GM18870 (cell line): ENCODE data around the gene FAM9C.

Experiments used
- ATAC-seq: cut with Tn5 transposase; IDR thresholded peaks from one replicate; pipeline ENCODE4 v1.9.1; 2021; ENCODE audit warnings: moderate library complexity; ENCODE audit not compliant: unreplicated experiment

FAM9C gene

DNA sequence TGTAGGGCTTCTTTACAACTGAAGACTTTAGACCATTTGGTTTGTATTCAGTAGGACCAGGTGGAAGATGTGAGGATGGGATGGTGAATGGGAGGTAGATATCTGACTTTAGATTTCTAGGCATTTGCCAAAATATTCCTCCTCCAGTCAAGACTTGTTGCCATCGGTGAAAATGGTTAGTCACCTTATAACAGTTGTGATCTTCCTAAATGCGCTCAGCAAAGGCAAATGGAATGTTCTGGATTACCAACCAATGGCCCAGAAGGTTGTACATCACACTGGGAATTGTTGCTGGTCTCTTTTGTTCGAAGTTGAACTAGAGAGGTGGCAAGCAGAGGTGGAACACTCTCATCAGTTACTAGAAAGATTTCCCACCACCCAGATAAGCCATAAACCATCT lies 35.6 kb downstream of the FAM9C start:
- no peak for ATAC-seq

DNA sequence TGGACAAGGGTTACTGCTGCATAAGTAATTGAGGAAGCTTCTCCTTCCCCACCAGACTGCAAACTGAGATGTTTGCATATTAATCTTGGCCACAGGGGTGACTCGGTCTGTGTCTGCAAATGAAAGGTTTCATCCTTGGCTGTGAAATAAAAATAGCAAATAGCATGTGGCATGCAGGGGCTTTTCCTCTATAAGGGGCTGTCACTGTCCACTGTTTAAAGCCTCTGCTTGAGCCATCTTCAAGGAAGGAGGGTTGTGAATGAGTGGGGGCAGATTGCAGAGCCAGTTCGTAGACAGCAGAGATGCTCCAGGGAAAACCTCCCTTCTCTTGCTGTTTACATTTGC lies 36.3 kb downstream of the FAM9C start:
- ATAC-seq = no peak

DNA sequence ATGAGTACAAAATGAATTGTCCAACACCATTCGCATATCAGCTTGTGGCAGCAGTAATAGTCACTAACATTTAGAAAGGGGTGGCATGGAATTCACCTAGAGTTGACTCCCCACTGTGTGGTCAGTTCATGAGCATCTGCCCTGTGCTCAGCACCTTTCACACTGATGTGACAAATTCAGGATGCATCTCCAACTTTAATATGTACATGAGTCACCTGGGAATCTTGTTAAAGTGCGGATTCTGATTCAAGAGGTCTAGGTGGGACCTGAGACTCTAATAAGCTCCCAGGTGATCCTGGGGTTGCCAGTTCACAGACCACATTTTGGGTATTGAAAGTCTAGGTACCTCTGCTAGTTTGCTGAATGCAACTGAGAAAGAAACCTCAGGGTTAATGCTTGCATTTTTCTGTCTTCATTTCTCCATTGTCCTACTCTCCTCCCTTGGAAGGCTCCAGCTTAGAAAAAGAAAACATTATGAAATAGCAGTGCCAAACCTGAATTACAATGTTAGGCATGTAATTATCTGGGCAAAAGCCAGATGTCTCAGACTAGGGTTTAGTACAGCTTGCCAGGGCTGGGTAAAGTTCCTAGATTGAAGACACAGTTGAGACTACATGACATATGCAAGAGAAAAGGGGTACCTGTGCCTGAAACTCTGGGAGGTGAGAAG lies 36.8 kb downstream of the FAM9C start:
- no peak for ATAC-seq

DNA sequence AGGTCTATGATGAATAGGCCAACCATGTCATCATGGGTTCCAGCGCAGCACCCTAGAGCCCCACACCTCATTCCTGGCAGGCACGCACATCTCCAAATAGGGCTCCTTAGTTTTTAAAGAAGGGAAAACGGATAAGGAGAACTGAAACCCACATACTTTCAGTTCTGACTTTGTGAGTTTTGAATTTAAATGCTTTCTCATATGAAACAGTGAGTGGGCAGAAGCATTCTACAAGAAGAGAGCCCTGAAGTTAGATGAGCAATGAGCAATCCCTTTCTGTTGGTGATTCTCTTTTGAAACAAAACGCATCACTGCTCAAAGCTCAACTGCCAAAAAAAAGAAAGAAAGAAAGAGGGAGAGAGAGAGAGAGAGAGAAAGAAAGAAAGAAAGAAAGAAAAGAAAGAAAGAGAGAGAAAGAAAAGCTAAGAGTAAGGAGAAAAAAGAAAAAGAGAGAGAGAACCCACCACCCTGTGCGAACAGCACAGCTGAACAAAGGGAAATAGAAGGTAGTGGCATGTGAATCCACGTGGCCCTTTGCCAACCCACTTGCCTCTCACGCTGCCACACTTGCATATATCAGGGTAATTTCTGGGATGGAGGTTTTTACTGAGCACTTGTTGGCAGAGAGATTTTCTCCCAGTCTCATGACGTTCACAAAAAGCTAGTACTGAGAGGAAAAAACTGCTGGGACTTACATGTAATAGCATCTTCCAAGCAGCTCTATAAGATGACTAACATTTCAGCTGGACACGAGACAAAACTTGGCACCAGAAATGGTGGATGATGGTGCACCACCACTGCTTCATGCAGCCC lies 38.6 kb downstream of the FAM9C start:
- peak; percentile 59 for ATAC-seq

DNA sequence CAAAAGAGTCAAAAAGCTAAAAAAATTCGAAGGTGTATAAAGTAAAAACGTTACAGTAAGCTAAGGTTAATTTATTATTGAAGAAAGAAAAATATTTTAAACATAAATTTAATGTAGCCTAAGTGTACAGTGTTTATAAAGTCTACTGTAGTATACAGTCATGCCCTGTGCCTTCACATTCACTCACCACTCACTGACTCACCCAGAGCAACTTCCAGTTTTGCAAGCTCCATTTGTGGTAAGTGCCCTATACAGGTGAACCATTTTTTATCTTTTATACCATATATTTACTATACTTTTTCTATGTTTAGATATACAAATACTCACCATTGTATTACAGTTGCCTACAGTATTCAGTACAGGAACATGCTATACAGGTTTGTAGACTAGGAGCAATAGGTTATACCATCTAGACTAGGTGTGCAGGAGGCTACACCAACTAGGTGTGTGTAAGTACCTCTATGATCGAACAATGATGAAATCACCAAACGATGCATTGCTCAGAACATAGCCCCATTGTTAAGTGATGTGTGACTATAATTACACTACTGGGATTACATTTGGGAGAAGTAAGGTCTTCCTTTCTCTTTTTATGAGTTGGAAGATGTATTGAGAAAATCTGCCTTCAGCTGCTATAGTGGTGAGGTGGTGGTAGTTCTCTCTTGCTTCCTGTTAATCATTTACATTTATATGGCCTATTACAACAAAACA lies 42.3 kb downstream of the FAM9C start:
- no peak for ATAC-seq

DNA sequence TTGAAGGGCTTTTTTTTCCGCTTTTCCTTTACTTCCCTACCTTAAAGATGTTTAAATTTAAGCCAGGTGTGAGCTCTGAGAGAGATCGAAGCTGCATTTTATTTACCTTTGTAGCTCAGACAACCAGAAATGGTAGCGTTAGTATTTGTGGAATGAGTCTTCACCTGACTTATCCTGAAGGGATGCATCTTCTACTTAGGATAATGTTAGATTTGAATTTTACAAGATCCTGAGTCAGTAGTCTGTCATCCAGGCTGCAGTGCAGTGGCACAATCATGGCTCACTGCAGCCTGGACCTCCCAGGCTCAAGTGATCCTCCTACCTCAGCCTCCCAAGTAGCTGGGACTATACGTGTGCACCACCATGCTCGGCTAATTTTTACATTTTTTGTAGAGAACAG lies 43.3 kb downstream of the FAM9C start:
- no peak for ATAC-seq

DNA sequence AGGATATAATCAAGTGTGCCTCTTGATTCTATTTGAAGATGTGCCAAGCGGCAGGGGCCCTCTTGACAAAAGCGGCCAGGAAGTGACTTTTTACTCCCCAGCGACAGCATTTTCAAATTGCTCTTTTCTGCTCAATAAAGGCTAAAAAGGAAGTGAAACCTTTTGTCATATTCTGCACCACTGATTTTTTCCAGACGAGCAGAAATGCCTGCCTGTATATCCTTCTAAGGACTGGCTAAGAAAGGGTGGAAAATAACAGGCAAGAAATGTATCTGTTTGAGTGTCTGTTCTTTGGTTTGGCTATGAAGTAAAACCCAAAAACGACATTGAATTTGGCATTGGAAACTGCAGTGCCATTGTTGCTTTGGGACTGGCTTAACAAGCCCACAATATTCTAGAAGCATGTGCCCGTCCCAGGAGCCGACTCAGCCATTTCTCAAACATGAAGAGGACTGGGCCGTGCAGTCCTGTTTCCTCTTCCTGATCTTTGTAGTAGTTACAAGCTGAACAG lies 44.1 kb downstream of the FAM9C start:
- ATAC-seq = peak; percentile 51

DNA sequence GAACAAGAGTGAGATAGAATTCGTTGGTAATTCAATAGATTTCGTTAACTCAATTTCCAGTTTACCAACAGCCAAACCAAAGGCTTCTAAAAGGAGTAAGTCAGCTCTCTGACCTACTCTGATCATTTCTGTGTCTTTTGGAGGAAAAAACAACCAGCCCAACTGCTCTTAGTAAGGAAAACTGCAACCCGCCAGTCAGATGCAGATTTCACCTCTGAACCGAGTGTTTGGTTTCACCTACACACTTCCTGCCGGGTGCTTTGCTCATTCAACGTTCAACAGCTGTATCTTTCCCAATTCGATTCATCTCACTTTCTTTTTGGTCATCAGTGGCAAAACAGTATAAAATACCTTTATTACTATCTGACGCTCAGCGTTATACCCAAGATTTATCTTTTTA lies 45.0 kb downstream of the FAM9C start:
- peak; percentile 53 for ATAC-seq

DNA sequence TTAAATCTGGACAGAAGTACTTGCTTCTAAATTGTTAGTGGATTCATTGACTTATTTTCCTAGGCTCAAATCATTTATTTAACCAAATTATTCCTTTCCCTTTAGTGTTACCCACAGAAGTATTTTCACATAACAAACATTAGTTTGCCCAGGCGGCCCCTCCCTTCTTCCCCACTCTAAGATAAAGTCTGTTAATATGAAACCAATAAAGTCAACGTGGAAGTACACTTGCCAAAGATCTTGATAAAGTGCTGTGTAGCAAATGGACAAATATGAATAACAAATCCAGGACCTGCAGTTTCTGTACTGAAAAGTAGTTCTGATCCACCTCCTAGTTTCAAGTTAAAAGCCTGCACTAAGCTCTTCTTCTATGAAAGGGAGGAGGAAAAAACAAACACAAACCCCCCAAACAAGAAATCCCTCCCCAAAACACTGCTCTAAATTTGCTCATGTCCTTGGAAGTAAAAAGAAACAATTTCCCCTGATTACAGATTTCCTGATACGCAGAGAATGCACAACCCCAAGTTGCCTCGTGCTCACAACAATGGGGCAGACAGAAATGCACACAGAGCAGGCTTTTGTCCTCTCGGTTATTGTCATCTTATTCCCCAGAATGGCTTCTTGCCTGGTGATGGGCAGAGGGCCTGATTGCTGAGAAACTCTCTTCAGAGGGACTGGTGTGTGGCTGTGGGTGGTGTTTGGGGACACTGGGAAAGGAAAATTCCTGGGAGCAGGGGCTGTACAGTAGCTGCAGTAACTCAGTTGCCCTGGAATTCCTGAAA lies 46.3 kb downstream of the FAM9C start:
- no peak for ATAC-seq

DNA sequence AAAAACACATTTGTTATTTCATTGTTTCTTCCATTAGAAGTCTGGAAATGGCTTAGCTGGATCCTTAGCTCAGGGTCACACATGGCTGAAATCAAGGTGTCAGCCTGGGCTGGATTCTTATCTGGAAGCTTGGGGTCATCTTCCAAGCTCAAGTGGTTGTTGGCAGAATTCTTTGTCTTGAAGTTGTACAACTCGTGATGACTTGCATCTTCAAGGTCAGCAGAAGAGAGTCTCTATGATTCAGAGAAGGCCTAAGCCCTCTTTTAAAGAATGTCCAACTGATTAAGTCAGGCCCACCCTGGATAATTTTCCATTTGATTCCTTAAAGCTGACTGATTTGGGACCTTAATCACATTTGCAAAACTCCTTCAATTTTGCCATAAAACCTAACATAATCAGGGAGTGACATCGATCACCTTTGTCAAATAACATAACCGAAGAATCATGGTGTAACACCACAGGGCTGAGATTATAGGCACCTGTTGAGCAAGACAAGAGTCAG lies 47.4 kb downstream of the FAM9C start:
- ATAC-seq = no peak

DNA sequence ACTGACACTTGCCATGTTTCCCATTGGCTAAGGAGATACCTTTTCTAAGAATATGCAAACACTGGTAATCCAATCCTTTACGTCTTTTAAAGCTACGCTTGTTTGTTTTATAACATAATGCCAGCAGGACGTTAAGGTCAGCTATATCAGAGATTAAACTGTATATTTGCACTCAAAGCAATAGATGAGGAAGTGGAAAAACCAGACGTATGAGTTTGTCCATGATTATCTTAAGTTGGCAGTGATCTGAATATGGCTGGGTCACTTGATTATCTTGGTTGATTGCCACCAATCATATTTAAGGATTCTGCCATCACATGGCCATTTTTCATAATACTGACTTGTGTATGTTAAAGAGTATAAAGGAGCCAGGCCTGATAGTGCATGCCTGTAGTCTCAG lies 50.1 kb downstream of the FAM9C start:
- no peak for ATAC-seq

DNA sequence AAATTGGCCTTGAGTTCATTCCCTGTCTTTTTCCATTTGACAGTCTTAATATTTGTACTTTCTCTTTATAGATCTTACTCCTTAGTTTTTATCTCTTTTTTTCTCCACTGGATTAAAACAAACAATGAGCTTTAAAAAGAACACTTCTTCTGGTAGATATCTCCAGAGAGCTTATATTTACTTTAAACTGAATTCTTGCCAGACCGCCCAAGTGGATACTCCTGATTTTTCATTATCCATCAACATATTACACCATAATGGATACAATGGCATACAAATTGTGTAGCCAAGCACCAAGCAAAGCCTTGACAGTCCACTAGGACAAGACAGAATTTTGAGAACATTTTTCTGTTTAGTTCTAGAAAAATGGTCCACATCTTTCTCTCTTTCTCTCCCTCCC lies 50.6 kb downstream of the FAM9C start:
- ATAC-seq = no peak

DNA sequence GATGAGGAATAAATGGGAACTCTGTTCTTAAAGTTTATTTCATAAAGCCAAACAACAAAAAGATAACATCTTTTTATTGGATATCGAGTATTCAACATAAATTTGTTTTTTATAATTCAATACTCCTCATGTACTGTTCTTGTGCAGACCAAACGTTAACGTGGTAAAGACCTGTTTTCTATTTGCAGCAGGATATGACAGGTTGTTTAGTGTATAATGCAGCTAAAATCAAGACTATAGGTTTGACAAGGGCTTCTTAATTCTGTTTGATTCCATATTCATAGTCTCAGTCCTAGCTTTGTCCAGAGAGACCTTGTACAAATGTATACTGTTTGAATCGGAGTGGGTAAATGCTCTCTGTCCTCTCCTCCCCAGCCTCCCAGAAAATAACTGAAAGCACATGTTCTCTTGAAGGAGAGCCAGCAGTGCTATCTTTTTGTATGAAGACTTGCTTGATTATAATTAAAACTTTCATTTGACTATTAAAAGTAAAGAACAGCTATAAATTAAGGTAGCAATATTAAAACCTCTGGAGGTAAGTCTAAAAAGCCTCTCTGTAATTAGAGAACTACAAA lies 51.8 kb downstream of the FAM9C start:
- ATAC-seq = no peak

DNA sequence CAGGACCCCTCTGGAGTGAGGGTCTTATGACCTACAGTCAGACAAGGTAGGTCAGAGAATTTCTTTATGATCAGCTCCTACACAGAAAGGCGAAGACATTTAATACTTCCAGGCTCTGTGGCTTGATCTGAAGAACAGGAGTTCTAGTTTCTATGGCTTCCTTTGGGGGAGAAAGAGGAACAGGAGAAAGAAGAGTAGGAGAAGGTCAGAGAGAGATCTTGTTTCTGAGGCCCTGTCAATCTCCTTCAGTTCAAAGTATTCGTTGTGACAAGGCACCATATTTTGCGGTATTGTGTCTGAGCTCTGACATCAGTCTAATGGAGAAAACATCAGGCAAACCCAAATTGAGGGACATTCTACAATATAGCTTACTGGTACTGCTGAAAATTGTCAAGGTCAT lies 52.8 kb downstream of the FAM9C start:
- ATAC-seq = no peak

DNA sequence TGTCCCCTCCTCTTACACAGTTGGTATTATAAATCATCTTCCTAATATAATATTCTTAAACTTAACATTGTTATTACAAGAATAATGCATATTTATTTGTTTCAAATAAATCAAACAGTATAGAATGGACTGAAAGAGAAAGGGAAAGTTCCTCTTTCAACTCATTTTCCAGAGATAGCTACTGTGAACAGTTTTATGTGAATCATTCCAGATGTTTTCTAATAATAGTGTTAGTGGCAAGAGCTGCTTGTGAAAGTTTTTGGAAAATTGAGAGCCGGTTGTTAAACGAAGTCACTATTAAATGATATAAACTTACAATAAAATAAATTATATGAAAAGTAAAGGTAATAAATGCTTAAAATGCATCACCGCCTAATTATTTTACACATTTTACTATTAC lies 55.0 kb downstream of the FAM9C start:
- no peak for ATAC-seq

DNA sequence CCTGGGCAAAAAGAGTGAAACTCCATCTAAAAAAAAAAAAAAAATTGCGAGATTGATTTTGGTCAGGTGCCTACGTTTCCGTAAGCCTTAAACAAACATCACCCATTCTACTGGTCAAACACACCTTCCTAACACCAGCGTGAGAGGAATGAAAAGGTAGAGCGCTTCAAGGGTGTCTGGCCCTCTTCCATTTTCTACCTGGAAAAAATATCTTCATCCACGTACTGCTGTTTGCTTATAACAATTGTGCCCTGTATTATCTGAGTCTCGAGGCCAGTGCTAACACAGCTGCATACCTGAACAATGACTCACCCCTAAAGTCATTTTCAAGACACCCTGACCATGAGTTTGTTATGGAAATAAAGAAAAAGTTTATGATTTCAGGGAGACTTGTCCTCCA lies 55.6 kb downstream of the FAM9C start:
- no peak for ATAC-seq

DNA sequence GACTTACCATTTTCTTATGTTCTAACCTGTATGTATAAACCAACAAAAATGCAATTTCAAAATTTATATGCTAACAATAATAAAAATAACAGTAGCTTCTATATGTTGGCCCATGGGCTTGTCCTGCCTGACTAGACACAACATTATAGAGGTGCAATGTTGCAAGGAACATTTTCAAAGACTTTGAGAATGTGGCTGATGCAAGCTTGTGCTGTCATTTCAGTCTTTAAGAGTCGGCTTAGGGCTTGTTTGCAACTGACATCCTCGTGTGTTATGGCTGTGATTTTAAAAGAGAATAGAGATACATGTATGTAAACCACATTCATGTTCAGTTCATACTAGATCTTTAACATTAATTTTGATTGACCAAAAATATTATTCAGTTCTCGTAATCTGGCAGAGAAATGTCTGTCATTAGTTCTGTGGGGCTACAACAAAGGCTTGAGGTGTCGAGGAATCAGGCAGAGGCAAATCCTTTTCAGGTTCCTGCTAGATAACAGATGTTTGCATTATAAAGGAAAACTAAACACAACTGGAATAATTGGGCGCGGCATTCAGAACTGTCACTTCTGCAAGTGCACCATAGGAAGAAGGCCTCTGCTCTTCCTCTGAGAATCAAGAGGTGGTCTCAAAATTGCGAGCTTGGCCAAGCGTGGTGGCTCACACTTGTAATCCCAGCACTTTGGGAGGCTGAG lies 56.4 kb downstream of the FAM9C start:
- ATAC-seq = no peak

DNA sequence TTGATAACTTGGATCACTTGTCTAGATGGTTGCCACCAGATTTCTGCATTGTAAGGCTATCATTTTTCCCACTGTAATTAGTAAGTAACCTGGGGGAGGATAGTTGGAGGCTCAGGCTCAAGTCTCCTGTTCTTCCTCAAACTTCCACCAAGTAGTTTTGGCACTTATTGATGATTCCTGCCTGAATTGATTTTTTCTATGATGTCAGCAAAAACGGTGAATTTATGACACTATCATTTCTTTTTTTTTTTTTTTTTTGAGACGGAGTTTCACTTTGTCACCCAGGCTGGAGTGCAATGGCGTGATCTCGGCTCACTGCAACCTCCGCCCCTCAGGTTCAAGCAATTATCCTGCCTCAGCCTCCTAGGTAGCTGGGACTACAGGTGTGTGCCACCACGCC lies 57.1 kb downstream of the FAM9C start:
- ATAC-seq = no peak

DNA sequence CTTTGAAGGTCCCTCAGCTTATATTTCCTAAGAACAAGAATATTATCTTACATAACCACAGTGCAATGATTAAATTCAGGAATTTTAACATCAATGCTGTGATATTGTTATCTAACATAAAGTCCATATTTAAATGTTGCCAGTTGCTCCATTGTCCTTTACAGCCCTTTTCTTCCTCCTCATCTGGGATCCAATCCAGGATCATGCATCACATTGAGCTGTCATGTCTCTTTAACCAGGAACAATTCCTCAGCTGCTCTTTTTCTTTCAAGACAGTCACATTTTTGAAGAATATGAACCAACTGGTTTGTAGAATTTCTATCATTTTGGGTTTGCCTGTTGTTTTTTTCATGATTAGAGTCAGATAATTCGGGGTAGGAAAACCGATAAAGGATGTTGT lies 57.5 kb downstream of the FAM9C start:
- no peak for ATAC-seq

DNA sequence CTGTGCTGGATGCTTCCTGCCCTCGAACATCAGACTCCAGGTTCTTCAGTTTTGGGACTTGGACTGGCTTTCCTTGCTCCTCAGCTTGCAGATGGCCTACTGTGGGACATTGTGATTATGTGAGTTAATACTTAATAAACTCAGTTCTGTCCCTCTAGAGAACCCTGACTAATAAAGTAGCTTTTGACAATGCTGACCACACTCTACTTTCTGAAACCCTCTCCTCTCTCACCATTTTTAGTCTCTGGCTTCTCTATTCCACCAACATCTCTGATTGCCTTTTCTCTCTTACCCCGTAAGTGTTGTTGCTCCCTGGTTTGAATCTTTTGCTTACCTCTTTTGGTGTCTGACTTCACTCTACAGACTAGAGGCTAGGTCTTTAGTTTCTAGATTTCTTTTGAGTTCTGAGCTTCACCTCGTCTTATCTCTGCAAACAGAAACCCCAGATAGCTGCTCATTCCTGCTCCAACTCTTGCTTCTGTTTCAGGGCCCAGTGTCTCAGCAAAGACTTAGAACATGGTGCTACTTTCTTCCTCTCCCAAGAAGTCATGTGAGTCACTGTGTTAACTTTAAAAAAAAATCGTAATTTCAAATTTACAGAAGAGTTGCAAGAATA lies 58.1 kb downstream of the FAM9C start:
- ATAC-seq = peak; percentile 38
